ENCODE data around the gene MSH3.
"Not testable (repeated sequence)": the region's sequence is repeated elsewhere in the genome, so short reads cannot be mapped to it uniquely, and the experiment has no call there.

Gene MSH3

DNA sequence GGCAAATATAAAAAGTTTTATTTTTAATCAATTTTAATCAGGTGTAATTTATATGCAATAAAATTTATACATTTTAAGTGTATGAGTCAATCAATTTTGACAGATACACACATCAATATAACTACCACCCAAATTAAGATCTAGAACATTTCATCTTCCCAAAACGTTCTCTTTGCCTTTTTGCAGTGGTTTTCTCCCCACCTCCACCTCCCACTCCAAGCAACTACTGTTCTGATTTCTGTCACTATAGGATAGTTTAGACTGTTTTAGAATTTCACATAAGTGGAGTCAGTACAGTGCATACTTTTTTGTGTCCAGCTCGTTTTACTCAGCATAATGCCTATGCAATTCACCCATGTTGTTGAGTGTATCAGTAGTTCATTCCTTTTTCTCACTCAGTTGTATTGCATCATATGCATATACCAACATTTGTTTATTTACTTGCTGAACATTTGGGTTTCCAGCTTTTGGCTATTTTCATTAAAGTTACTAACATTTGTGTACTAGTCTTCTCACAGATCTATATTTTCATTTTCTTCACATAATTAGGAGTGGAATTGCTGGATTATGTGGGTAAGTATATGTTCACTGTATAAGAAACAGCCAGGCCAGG is 52.5 kb downstream of the MSH3 start:
- no peak for DNase-seq (ENCODE audit: low read depth in 3 of 3)

DNA sequence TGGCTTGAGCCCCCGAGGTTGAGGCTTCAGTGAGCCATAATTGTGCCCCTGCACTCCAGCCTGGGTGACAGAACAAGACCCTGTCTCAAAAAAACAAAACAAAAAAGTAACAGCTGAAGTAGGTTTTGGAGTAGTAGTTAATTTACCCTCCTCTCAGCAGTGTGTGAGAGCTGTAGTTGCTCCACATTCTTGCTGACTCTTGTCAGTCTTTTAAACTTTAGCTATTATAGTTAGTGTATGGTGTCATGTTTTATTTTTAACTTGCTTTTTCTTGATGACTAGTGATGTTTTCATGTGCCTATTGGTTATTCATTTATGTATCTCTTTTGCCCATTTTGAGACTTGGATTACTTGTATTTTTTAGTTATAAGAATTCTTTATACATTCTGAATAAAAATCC is 53.2 kb downstream of the MSH3 start:
- DNase-seq (ENCODE audit: low read depth in 3 of 3), result no peak

DNA sequence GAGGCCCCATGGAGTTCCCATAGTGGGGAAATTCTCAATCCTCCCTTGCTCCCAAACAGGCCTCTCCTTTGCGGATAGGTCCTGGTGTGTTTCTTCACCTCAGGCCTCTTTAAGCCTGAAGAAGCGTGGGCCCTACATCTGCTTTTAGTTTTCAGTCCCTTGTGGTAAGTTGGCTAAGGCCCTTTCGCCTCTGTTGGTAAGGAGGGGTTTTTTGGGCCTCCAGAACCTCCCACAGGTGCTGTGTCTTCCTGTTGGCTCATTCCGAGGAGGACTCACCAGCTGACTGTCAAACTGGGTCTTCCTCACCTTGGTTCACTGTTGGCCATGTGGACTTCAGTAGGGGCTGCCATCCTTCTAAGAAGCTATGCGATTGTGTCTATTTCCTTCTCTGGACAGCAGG is 56.8 kb downstream of the MSH3 start:
- DNase-seq (ENCODE audit: low read depth in 3 of 3), result no peak

DNA sequence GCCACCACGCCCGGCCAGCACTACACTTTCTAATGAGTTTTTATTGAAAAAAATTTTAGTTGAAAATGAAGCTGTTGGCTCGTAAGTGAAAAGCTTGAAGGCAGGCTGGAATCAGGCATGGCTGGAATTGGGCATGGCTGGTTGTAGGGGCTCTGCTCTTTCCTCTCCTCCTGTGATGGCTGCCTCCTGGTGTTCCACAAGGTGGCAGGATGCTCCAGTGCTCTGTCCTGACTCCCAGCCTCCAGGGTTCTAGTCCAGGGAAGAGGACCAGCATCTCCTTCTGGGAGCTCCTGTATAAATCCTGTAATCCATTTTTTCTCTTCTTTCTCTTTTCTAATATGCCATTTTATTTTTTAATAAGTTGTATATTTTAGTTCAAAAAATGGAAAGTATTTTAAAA is 57.5 kb downstream of the MSH3 start:
- DNase-seq (ENCODE audit: low read depth in 3 of 3), result no peak

DNA sequence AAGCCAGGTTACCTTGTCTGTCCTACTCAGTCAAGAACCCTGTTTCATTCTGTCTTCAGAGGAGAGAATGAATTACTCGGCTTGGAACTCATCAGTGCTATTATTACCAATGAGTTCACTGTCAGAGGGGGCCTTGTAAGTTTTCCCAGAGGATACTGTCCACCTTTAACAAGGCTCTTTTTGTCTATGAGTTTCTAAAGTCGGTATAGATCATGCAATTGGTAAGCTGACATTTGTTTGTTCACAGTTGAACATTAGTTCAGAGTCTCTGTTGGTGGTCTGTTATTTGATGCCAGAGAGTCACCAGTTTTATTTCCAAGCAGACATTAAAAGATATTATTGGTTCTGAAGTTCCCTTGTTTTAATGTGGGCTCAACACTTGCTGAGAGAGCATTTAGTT is 58.5 kb downstream of the MSH3 start:
- no peak for DNase-seq (ENCODE audit: low read depth in 3 of 3)

DNA sequence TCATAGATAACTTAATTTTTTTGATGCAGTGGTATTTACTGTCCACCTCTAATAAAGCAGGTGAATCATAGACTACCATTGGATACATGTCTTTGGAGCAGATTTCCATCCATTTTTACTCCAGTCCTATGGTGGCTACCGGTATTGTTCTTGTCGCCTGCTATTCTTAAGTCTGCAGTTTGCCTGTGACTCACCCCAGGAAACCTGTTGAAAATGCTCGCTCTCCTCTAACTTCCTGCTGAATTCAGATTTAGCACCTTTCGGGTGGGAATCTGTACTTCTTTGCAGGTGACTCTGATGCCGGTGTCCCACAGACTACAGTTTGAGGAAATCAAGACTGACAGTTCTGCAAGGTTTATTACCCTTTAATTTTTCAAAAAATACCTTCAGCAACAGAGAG is 59.2 kb downstream of the MSH3 start:
- no peak for DNase-seq (ENCODE audit: low read depth in 3 of 3)

DNA sequence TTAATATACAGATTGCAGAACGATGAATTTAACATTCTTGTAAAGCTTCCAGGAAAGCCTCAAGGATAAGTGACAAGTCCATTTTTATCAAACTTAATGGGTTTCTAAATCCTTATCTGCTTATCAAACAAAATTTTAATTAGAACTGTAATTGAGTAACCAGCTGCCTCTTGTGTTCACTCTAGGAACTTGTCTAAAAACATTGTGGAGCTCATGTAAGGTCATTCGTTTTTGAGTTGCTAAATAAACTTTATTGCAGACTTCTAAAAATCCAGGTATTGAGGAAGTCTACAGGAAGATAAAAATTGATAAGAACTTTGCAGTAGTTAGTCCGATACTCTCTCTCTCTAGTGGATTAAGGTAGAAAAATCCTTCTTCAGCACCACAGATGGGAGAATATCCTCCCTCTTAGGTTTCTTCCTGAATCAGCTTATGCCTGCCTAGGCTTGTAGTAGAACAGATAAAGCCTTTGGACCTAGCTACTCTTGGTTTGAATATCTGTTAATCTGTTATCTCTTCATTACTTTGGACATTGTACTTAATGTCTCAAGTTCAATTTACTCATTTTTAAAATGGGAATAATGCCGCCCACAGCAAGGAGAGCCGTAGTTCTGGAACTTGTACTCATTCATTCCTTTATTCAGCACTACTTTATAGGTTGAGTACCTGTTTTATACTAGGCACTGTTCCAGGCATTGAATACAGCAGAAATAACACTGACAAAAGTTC is 60.3 kb downstream of the MSH3 start:
- DNase-seq (ENCODE audit: low read depth in 3 of 3), result no peak

DNA sequence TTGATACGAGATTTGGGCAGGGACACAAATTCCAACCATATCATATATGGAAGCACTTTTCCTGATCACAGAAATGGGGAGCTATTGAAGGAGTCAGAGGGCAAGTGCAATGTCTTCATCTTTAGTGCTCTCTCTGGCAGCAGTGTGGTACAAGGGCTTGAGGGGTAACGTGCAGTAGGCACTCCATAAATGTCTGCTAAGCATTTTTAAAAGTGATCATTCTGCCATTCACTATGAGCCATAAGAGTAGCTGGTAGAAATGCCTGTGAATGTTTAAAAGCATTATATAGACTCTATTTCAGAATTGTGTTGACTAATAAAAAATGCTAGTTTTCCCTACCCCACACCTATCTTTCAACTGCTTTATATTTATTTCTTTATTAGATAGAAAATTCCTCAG is 61.4 kb downstream of the MSH3 start:
- no peak for DNase-seq (ENCODE audit: low read depth in 3 of 3)

DNA sequence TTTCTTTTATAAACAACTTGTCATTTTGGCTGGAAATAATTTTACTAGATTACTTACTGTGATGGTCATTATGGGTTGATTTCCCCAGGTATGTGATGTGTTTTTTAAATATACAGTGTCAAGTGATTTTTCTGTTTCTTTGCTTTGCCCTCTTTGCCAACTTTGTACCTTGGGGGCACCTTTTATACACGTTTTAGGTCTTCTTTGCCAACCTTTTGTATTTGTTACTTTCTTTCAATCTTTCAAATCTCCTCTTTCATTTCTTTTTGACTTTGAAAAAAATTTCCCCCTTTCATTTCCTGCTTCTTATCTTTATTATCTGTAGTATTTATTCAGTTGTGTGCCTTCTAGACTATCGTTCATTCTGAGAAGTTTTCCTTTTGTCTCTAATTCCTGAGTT is 65.7 kb downstream of the MSH3 start:
- no peak for DNase-seq (ENCODE audit: low read depth in 3 of 3)

DNA sequence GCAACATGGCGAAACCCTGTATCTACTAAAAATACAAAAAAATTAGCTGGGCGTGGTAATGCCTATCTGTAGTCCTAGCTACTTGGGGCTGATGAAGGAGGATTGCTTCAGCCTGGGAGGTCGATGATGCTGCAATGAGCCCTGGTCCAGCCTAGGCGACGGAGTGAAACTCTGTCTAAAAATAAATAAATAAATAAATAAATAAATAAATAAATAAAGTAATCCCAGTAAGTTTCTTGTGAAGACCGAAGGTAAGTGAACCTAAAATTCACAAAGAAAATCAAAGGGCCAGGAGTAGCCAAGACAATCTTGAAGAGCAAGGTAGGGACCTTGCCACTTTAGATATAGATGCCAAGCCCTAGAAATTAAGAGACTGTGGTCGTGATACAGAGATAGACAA is 68.5 kb downstream of the MSH3 start:
- no peak for DNase-seq (ENCODE audit: low read depth in 3 of 3)

DNA sequence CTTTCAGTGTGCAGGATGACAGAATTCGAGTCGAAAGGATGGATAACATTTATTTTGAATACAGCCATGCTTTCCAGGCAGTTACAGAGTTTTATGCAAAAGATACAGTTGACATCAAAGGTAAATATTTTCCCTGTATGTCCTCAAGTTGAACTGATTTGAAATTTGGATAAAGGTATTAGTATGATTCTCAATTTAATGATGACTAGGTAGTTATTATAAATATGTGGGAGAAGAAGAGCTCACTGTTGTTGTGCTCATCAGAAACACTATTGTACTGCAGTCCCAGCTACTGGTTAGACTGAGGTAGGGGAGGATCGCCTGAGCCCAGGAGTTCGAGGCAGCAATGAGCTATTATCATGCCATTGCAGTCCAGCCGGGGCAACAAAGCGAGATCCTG is 71.0 kb downstream of the MSH3 start:
- no peak for DNase-seq (ENCODE audit: low read depth in 3 of 3)

DNA sequence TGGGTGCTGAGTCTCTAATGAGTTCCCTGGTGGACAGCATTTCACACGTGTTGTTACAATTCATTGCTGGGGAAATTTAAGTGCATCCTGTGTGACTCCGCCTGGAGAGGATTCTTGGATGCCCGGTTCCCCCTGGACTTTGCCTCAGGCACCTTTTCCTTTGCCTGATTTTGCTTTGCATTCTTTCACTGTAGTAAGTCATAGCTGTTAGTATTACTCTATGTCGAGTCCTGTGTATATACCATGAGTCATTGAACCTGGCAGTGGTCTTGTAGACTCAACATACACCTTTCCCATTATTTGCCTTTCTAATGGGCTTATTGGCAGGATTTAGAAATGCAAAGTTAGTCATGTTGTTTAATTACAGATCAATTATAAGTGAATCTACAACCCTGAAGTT is 82.3 kb downstream of the MSH3 start:
- DNase-seq (ENCODE audit: low read depth in 3 of 3), result no peak

DNA sequence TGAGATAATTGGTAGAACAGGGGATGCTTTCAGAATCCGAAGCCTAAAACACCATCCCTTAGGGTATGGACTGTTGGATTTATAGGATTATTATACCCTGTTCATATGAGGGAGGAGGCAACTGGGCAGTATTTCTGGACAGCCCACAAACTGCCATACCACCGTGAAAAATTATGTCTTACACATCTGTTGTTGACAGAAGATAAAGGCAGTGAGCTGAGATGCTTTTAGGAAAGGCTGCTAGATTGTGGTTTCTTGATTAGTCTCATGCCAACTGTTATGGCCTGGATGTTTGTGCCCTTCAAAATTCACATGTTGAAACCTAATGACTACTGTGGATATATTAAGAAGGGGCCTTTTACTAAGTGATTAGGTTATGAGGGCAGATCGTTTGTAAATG is 84.0 kb downstream of the MSH3 start:
- DNase-seq (ENCODE audit: low read depth in 3 of 3), result no peak

DNA sequence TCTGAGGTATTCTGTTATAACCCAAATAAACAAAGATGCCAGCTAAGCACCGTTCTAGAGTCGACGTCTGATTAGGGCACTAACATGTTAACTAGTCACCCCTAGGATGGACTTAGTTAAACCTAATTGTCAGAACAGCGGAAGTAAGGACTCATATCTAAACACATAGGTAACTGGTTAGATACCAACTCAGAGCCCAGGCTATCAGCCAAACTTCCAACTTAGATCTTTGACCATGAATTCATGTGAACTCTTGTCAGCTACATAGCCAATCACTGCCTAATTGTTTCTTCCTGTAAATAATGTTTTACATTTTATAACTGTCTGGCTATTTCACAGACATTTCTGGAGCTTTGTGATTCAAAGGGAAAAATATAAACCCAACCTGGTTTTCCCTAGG is 84.6 kb downstream of the MSH3 start:
- DNase-seq (ENCODE audit: low read depth in 3 of 3), result no peak

DNA sequence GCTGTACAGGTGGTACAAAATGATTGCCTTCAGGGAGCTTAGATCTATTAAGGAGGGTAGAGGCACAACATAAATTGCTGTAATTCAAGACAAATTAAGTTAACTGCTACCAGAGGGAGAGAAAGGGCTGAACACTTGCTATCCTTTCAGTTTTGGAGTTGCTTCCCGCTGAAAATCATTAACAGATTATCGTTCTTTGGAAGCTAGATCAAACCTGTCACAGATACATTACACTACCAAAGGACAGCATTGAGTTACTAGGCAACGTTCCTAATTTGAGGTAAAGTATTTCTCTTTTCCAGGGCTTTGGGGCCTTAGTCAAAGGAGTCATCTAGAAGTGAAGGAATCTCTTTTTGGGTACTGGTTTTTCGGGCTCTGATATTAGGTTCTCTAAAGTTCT is 85.0 kb downstream of the MSH3 start:
- DNase-seq (ENCODE audit: low read depth in 3 of 3), result no peak

DNA sequence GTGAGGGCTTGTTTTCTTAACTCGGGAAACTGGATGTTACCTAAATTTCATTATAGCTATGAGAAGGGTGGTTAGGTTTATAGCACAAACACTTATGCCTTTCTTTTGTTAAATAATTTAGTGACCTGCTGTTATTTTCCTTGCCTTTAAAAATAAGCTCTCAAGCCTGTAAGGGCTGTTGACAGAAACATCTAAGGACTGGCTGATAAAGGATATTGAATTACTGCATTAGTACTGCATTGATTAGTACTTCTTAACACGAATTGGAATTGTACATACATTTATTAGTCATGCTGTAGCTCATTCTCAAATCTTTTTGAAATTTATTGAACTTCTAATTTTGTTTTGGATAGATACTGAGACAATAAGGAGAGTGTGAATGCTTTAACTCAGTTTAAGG is 85.4 kb downstream of the MSH3 start:
- DNase-seq (ENCODE audit: low read depth in 3 of 3), result no peak

DNA sequence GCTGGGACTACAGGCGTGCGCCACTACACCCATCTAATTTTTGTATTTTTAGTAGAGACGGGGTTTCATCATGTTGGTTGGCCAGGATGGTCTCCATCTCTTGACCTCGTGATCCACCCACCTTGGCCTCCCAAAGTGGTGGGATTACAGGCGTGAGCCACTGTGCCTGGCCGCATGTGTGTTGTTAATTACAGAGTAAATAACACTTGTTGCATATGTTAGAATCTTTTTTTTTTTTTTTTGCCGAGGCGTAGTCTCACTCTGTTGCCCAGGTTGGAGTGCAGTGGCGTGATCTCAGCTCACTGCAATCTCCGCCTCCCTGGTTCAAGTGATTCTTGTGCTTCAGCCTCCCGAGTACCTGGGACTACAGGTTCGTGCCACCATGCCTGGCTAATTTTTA is 86.0 kb downstream of the MSH3 start:
- not testable (repeated sequence) for DNase-seq (ENCODE audit: low read depth in 3 of 3)

DNA sequence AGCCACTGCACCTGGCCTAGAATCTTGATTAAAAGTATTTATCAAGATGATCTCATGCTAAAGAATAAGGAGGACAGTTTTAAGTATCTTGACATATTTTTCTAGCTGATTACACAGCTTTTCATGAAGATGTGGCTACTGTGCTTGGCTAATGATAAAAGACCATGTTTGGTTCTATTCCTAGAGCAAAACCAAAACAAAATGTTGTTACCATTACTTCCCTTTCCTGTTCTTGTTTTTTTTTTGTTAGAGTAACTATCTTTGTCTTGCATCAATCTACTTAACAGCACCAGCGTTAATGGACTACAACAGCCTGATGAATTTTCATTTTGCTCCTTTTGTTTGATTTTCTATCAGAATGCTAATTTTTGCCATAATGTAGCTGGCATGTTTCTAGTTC is 86.5 kb downstream of the MSH3 start:
- DNase-seq (ENCODE audit: low read depth in 3 of 3), result no peak

DNA sequence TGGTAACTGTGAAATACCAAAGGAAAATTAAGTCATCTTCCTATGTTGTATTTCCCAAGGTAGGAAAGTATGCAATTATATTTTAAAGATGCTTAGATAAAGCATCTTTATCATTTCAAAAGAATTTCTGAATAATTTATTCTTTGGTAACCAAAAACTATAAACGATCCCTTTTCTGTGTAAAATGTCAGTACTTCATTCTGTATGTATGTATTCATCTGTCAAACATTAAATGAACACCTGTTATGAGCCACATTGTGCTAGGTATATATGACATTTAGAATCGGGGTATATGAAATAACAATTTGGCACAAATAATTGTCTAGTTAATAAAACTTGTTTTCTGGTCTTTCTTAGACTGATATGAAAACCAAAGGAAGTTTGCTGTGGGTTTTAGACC is 89.7 kb downstream of the MSH3 start:
- DNase-seq (ENCODE audit: low read depth in 3 of 3), result no peak

DNA sequence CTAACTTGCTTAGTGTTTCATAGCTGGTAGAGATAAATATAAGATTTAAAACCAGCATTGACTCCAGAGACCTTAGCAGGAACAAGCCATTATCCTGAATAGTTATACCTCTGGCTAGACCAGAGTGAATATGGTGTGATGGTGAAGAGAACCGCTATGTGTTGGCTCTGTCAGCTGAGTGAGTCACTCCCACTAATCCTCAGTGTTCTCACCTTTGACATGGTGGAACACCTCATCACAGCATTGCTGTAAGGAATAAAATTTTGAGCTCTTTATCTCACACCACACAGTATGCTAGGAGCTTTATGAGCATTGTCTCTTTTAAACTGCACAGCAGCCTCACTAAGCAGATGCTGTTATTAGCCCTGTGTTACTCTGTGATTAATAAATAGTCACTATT is 91.0 kb downstream of the MSH3 start:
- DNase-seq (ENCODE audit: low read depth in 3 of 3), result no peak

DNA sequence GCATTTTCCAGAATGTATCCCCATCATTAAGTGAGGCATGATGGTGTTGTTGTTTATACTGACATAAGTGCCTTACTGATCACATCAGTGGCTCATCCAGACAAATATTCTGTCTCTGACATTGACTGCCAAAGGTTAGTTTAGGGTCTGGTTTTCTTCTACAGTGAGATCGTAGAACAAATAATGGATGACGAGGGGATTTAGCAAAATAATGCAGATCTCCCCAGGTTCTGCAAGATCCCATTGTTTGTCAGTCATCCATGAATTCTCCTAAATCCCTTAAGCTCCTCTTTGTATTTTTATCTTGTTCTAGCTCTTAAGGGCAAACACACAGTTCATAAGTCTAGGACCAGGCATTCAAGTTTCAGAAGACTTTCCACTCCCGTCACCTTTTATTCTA is 93.5 kb downstream of the MSH3 start:
- DNase-seq (ENCODE audit: low read depth in 3 of 3), result no peak

DNA sequence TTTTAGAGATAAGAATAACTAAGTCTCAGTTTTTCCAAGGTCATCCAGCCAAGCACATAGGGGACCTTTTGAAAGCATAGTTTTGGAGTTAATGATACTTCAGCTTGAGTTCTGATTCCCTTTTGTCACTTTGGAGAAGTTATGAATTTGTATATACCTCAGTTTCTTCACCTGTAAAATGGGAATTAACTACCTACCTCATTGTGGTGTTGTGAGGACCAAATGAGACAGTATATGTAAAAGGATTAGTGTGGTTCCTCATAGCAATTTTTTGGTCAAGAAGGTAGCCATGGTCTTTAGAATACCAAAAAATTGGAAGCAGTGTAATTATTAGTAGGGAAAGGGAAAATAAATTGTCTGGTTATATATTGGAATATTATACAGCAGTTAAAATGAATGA is 98.0 kb downstream of the MSH3 start:
- DNase-seq (ENCODE audit: low read depth in 3 of 3), result no peak

DNA sequence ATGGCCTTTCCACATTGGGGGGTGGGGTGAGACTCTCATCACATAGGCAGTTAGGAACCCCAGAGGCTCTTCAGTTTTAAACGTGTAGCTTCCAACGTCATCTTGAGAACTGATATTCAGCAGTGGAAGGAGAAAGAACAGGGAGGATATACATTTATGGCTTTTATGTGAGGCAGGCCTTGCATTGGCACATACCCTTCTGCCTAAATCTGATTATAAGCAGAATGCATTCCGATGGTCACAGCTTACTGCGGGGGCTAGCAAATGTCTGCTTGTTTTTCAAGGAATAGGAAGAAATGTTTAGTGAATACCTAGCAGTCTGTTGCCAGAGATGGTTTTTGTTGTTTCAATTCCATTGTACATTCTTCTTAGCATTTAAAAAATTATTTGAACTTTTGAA is 99.3 kb downstream of the MSH3 start:
- DNase-seq (ENCODE audit: low read depth in 3 of 3), result no peak

DNA sequence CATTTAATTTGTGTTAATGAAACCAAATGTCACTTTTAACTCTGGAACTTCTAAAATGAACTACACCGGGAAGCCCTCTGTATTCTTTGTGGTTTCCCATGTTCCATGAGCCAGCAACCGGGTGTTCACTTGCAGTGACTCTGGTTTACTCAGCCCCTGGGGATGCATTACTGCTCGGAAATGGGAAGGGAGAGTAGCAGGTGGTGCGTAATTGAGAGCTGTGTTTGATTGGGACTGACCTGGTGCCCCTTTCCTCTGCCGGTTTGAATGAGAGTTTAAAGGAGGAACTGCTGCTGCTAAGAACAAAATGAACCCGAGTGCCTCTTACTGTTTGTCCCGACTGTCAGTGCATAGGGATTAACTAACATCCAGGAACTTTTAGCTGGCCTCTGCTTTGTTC is 100.4 kb downstream of the MSH3 start:
- no peak for DNase-seq (ENCODE audit: low read depth in 3 of 3)

Measured in stimulated activated CD4-positive, alpha-beta T cell treated with anti-CD3 and anti-CD28 coated beads, TNF-alpha, amount 100 ng/mL, for 4 hours (primary cell).